UCSD-AML1 (cell line): ENCODE results near the gene KHDC3L.
"Not testable (repeated sequence)": the region's sequence is repeated elsewhere in the genome, so short reads cannot be mapped to it uniquely, and the experiment has no call there.

ENCODE experiments used
- DNase-seq: peaks from one replicate; lab custom pipeline; 2025; ENCODE audit not compliant: unreplicated experiment; lab: John Stamatoyannopoulos, UW

The KHDC3L gene

DNA sequence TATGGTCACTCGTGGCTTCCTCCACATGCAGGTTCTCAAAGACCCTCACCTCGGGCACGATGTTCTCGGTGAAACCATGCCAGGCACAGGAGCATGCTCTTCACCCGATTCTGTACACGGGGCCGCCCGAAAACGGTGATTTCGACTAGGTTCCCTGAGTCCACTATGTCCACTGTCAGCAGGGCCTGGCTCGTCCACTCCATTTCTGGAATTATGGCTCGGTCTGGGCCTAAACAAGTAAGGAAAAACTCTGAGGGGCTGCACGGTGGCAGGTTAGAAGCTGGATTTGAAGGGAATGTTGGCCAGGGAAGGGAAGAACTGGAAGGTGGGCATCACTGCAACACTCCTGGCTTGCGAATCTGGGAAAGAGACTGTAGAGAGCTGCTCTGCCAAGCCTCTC lies 6.7 kb downstream of the KHDC3L start:
- DNase-seq, result no peak

DNA sequence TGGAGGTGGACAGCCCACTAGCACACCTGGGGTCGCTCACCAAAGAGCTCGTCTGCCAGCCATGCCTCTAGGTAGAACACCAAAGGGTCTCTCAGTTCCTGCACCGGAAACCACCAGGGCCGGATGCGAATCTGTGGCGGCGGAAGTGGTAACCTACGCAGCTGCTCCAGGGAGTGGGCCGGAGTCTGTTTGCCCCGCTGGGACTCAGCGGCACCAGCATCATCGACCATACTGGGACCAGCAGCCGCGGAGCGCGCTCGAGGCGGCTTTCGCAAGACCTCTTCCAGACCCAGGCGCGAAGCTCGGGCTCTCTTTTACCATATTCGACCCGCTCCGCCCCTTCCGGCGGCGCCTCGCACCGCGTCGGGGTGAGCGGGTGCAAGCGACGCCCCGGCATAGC lies 7.1 kb downstream of the KHDC3L start, which contains the start of gene OOEP:
Gene OOEP (minus strand): TSS at position 335 of the 400 bp plus-strand sequence. CDS start 105 bp downstream, at position 230.
- no peak for DNase-seq

- no peak for DNase-seq
These were observed 9.5 kb downstream of the KHDC3L start for GRCh38 chr6:73371984-73372383.

- no peak for DNase-seq
These were observed 10.1 kb downstream of the KHDC3L start for GRCh38 chr6:73372516-73372915.

- DNase-seq, result no peak
These were observed 12.8 kb downstream of the KHDC3L start for GRCh38 chr6:73375216-73375615.

GRCh38 chr6:73377225-73377624 lies 14.8 kb downstream of the KHDC3L start:
- DNase-seq, result no peak

GRCh38 chr6:73381531-73381930 lies 19.1 kb downstream of the KHDC3L start:
- not testable (repeated sequence) for DNase-seq

GRCh38 chr6:73382462-73383113 lies 20.1 kb downstream of the KHDC3L start:
- DNase-seq, result no peak

DNA sequence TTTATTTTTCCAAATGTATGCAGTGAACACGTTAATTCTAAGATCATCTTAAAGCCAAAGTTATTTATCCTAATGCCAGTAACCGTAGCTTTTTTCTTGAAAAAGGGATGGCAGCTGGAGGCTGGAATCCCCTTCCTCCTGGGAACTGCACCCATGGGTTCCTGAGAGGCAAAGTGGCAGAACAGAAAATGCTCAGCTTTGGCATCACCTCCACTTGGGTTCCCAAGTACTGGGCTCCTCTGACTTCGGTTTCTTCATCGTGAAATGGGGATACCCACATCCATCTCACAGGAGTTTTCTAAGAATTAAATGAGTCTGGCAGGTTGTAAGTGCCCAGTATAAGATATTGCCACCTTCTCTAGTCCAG lies 26.0 kb downstream of the KHDC3L start:
- DNase-seq, result no peak

- peak; percentile 74 for DNase-seq
These were observed 26.5 kb downstream of the KHDC3L start for GRCh38 chr6:73388800-73389512.

GRCh38 chr6:73389854-73390253 lies 27.4 kb downstream of the KHDC3L start:
- DNase-seq, result no peak

DNA sequence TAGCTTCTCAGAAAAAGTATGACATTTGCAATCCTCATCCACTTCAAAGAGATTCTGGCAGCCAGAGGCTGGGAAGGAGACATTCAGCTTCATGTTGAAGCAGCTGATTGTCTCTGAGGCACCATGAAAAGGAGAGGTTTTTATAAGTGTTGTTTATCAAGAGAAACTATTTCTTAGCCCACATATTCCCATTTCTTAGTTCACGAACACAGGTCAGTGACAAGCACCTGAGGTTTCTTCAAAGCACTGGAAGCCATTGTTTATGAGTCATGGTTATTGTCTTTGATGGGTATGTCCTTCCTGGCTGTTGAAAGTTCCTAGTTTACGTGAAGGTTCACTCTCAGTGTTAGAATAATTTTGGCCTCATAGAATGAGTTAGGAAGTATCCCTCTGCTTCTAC lies 29.2 kb downstream of the KHDC3L start:
- no peak for DNase-seq

- not testable (repeated sequence) for DNase-seq
These were observed 29.7 kb downstream of the KHDC3L start for GRCh38 chr6:73392188-73392587.

GRCh38 chr6:73393278-73393677 lies 30.8 kb downstream of the KHDC3L start:
- DNase-seq, result no peak

GRCh38 chr6:73394577-73395354 lies 32.3 kb downstream of the KHDC3L start, which contains the start of gene DDX43:
Gene DDX43 (plus strand): TSS chr6:73394828. CDS start chr6:73394906, 78 bp downstream.
- DNase-seq, result no peak

- no peak for DNase-seq
These were observed 33.4 kb downstream of the KHDC3L start for GRCh38 chr6:73395875-73396274.

- no peak for DNase-seq
These were observed 38.2 kb downstream of the KHDC3L start for GRCh38 chr6:73400656-73401055.

DNA sequence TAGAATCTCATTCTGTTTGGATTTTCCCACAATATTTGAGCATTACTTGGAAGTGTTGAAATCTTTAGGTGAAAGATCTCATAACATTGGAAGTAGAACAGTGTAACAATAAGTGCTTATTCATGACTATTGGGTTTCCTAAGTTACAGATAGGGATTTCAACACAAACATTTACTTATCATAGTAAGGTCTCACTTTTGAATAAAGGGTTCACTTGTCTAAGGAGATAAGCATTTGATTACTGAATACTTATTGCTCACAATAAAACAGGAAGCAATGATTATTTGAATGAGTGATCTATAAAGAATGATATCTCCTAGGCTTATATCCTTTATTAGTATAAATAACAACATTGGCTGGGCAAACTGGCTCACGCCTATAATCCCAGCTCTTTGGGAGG lies 46.9 kb downstream of the KHDC3L start:
- no peak for DNase-seq

GRCh38 chr6:73413102-73413501 lies 50.6 kb downstream of the KHDC3L start:
- no peak for DNase-seq
